Fibroblast of skin of scalp (primary cell): Measurements from ENCODE around the gene RSPH4A.
A peak's percentile ranks its signal among the peaks of the same experiment; 100 is the strongest.
"Not testable (repeated sequence)": the region's sequence is repeated elsewhere in the genome, so short reads cannot be mapped to it uniquely, and the experiment has no call there.

Source experiments
- DNase-seq: peaks from one replicate; pipeline ENCODE4 v3.0.0-alpha.2; 2013

RSPH4A gene

GRCh38 chr6:116629563-116629981, 13.3 kb downstream of the RSPH4A start:
- no peak for DNase-seq

DNA sequence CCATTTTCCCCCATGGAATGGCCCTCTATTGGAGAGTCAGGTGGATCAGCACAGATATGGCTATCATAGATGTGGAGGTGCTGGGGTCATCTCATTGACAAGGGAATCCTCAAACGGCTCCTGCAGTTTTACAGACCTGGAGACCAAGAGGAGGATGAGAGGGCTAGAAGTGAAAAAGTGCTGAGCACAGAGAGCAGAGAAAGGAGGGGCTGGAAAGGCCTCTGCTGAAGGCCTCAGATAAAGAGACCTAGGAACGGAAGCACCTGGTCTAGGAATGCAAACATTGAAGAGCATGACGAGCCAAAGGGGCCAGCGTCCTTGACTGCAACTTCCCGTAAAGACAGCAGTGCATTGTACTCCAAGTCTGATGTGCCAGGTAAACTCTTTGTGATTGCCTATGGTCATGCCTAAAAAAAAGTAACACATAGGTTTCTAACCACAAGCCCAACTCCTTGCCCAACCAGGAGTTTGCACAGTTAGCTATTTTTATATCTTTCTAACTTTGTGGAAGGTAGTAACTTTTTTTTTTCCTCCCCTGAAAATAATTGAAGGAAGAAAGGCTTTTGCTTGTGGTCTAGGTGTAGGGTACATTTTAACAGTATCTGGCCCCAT, 15.2 kb downstream of the RSPH4A start:
- no peak for DNase-seq

DNA sequence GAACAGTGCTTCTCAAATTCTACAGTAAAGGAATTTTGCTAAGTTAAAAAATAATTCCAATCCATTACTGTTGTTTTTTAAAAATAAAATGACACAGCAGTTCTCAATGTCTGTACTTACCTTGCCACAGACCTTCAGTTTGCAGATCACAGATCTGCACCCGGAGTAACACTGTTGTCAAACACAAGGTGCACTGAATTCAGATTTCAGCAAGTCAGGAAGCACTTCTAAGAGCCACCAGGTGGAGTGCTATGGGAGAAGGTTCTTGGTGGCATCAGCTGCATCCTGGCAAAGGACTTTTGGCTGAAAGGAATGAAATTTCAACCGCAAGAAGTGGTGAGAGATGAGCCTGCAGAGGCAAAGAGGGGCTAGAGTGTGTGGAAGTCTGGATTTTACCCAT, 17.4 kb downstream of the RSPH4A start:
- no peak for DNase-seq

DNA sequence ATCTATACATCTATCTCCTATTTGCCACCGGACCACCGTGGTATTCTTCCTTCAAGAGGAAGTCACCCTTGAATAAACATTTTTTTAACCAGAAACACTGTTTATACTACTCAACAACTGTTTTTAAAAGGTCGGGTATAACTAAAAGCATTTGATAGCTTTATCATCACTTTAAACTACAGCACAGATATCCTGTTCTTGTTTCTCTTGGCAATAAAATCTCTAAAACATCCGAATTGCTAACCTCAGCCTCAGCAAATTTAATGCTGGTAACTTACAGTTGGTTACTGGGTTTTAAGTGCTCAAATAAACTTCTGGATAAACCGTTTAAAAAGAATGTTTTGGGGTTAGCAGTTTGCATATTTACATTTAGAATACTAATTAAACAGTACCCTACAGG, 31.9 kb downstream of the RSPH4A start:
- peak; percentile 17 for DNase-seq

GRCh38 chr6:116649129-116649528, 32.9 kb downstream of the RSPH4A start:
- no peak for DNase-seq

DNA sequence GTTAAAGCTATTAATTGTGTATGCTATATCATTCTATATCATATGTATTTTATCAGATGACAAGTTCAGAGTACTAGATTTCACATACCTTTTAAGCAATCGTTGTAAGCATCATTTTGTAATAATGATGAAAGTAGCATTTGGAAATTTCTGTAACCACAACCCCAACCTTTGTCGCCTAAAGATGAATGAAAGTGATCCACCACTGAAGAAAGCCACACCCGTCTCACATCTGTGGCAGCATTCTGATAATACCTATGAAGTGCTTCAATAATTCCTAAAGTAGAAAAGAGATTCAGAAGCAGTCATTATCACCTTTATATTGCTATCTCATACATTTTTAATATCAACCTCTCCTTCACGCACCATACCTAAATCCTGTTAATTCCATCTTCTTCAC, 35.6 kb downstream of the RSPH4A start:
- no peak for DNase-seq

- DNase-seq: no peak
These were observed 45.3 kb downstream of the RSPH4A start for GRCh38 chr6:116661594-116661993.

DNA sequence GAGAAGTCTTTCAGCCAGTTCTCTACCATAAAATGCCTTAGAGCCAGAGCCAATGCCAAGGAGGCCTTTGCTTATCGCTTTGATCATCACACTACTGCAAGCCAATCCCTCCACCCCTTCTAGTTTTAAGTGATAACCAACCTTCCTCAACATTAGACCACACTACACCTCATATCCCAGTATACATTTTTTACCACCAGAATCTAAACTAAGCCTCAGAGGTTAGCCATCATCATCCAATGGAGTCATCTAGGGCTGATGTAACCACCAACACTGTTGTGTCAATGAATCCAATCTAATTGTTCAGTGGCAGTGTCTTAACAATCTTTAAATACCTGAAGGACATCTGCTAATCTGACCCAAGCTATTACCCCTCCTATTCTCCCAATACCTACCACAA, 45.9 kb downstream of the RSPH4A start:
- no peak for DNase-seq

GRCh38 chr6:116663308-116663707, 47.0 kb downstream of the RSPH4A start:
- DNase-seq: no peak

- DNase-seq: not testable (repeated sequence)
These were observed 47.9 kb downstream of the RSPH4A start for GRCh38 chr6:116664169-116664568.

GRCh38 chr6:116665464-116665863, 49.2 kb downstream of the RSPH4A start:
- DNase-seq: no peak

GRCh38 chr6:116666869-116667268, 50.6 kb downstream of the RSPH4A start:
- DNase-seq: no peak

GRCh38 chr6:116667623-116668022, 51.3 kb downstream of the RSPH4A start:
- DNase-seq: no peak

DNA sequence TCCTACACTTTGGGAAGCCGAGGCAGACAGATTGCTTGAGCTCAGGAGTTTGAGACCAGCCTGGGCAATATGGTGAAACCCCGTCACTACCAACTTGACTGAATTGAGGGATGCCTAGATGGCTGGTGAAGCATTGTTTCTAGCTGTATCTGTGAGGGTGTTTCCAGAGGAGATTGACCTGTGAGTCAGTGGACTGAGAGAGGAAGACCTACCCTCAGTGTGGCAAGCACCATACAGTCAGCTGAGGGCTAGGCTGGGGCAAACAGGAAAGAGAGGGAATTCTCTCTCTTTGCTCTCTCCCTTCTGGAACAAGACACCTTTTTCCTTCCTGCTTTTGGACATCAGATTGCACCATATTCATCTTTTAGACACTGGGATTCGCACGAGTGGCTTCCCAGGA, 56.0 kb downstream of the RSPH4A start:
- DNase-seq: no peak

GRCh38 chr6:116676021-116676420, 59.7 kb downstream of the RSPH4A start:
- DNase-seq: no peak

DNA sequence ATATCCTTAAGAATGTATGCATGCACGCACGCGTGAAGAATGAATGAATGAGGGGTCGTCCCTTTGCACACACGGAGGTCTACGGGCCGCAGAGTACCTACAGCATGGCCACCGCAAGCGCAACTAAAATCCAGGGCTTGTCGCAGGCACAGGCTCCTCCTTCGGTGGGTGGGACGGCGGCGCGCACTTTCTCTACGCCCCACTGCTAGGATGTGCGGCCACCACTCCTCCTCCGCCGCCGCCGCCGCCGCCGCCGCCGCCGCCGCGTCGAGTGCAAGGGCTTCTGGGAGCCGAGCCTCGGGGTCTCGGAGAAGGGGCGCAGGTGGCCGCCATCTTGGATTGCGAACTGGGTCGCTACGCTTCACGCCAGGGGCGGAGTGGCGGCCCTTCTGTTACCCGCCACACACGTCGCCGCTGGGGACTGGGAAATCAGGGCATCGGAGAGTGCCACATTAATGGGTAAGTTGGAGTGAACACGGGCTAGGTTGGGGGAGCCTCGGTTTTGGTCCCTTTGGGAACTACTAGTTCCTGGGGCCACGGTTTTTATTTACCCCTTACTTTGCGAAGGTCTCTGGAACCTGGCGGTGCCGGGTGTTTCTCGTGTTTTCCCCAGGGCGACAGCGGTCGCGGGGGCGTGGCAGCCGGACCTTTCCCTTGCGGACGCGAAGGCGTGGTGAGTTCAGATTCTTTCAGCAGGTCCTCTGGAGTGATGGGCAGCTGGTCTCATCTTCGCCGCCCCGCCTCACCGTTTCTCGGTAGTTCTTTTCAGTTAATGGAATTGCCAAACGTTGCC, 64.8 kb downstream of the RSPH4A start, which contains the start of gene KPNA5:
KPNA5 (plus strand) TSS at position 332 of the 793 bp plus-strand sequence; CDS start at position 456, 124 bp downstream.
- peak; percentile 93 for DNase-seq

GRCh38 chr6:116682334-116682712, 66.0 kb downstream of the RSPH4A start:
- peak; percentile 7 for DNase-seq
